ENCODE data around the gene TGM5. TPM values are rescaled to one million over a fixed set of nuclear protein-coding genes. Genes with fewer than 3 reads are reported as not detected.
"Not testable (repeated sequence)": the region's sequence is repeated elsewhere in the genome, so short reads cannot be mapped to it uniquely, and the experiment has no call there.

TGM5 gene
- not detected for polyA plus RNA-seq (ENCODE audit: insufficient read length)
- long read RNA-seq, donor 1, result 0 reads
- long read RNA-seq, donor 2, result 0 reads
- long read RNA-seq, donor 3, result 0 reads
- long read RNA-seq, donor 4, result 0 reads
- long read RNA-seq, donor 5, result 0 reads
- long read RNA-seq, donor 6, result 0 reads
- long read RNA-seq, donor 7, result 0 reads
- long read RNA-seq, donor 8, result 0 reads

- DNase-seq, result no peak
Observed at GRCh38 chr15:43266834-43267233, at the start of gene TGM5. TGM5 (minus strand) TSS chr15:43266928; CDS start chr15:43266849, 79 bp downstream.

- DNase-seq, result no peak
Observed at GRCh38 chr15:43314171-43314570, 47.4 kb upstream of the TGM5 start.

GRCh38 chr15:43312378-43312777 is 45.6 kb upstream of the TGM5 start:
- no peak for DNase-seq

GRCh38 chr15:43302205-43302817 is 35.6 kb upstream of the TGM5 start, which contains the start of gene TGM7:
TGM7 (minus strand) TSS chr15:43302255.
- DNase-seq, result no peak

- DNase-seq, result no peak
Observed at GRCh38 chr15:43299884-43300283, 33.2 kb upstream of the TGM5 start.

GRCh38 chr15:43299411-43299810 is 32.7 kb upstream of the TGM5 start:
- no peak for DNase-seq

- DNase-seq, result no peak
Observed at GRCh38 chr15:43294091-43294706, 27.5 kb upstream of the TGM5 start.

- DNase-seq, result no peak
Observed at GRCh38 chr15:43293432-43293831, 26.7 kb upstream of the TGM5 start.

- DNase-seq, result no peak
Observed at GRCh38 chr15:43292375-43293078, 25.8 kb upstream of the TGM5 start.

GRCh38 chr15:43289656-43290055 is 22.9 kb upstream of the TGM5 start:
- not testable (repeated sequence) for DNase-seq

- DNase-seq, result no peak
Observed at GRCh38 chr15:43287254-43287653, 20.5 kb upstream of the TGM5 start.

GRCh38 chr15:43286074-43286473 is 19.3 kb upstream of the TGM5 start:
- no peak for DNase-seq

GRCh38 chr15:43285609-43286037 is 18.9 kb upstream of the TGM5 start:
- peak; percentile 68 for DNase-seq

GRCh38 chr15:43283526-43283925 is 16.8 kb upstream of the TGM5 start:
- no peak for DNase-seq

GRCh38 chr15:43281926-43282602 is 15.3 kb upstream of the TGM5 start:
- DNase-seq, result no peak

- DNase-seq, result no peak
Observed at GRCh38 chr15:43280996-43281395, 14.3 kb upstream of the TGM5 start.

GRCh38 chr15:43279496-43279895 is 12.8 kb upstream of the TGM5 start:
- no peak for DNase-seq

GRCh38 chr15:43278869-43279268 is 12.1 kb upstream of the TGM5 start:
- no peak for DNase-seq

- DNase-seq, result no peak
Observed at GRCh38 chr15:43277901-43278300, 11.2 kb upstream of the TGM5 start.

- DNase-seq, result no peak
Observed at GRCh38 chr15:43277231-43277823, 10.6 kb upstream of the TGM5 start.

GRCh38 chr15:43276563-43277200 is 10.0 kb upstream of the TGM5 start:
- no peak for DNase-seq

Data from left kidney (tissue), 8 donors.